Esophagus squamous epithelium (tissue), 5 donors: ENCODE results near the gene CREB5. TPM values are rescaled to one million over a fixed set of nuclear protein-coding genes. Genes with fewer than 3 reads are reported as not detected.

Experiments
- DNase-seq: peaks from one replicate; lab custom pipeline; 2025; lab: John Stamatoyannopoulos, UW
- H3K27ac ChIP-seq, 4 donors: fragments of 200-600 bp; sonication (generic); one replicate each; pipeline ENCODE4 v1.5.1; 2016 to 2019; ENCODE audit warnings: mild to moderate bottlenecking in 1 of 4
- H3K27me3 ChIP-seq, 4 donors: fragments of 200-600 bp; sonication (generic); 1 replicate in 3 of 4; 2 replicates in 1 of 4; pipeline versions ENCODE4 v1.5.1 to v1.6.0; 2017 to 2021; ENCODE audit warnings: antibody characterized with exemption in 1 of 4
- H3K36me3 ChIP-seq, 3 donors: fragments of 200-600 bp; sonication (generic); one replicate each; pipeline ENCODE4 v1.5.1; 2016 to 2019
- H3K4me1 ChIP-seq, 3 donors: fragments of 200-600 bp; sonication (generic); one replicate each; pipeline ENCODE4 v1.5.1; 2017 to 2019
- H3K4me3 ChIP-seq, 4 donors: fragments of 200-600 bp; sonication (generic); 1 replicate in 3 of 4; 2 replicates in 1 of 4; pipeline ENCODE4 v1.5.1; 2016 to 2019; ENCODE audit warnings: mild to moderate bottlenecking in 2 of 4, moderate library complexity in 1 of 4
- H3K9me3 ChIP-seq, 3 donors: fragments of 200-600 bp; sonication (generic); one replicate each; pipeline ENCODE4 v1.5.1; 2016 to 2019
- POLR2A ChIP-seq, 4 donors: fragments of 450-650 bp; IDR thresholded peaks; one replicate each; pipeline ENCODE4 v1.6.1; 2017; ENCODE audit warnings: antibody characterized with exemption in 4 of 4, mild to moderate bottlenecking in 4 of 4, moderate library complexity in 3 of 4
- WGBS, 2 donors: methylation state at CpG; one replicate each; pipeline ENCODE4 v1.1.5; 2018; 5-methylcytosine and 5-hydroxymethylcytosine counted together
- intact Hi-C: fragments of 100-400 bp; cut with DNase I; formaldehyde crosslinking; loops from one replicate; pipeline ENCODE4 v1.15.0; 2022
- total RNA-seq, 4 donors: library from RNA; depleted of rRNA; stranded (reverse); fragments of >200 nt; gene quantifications; one replicate each; pipeline ENCODE4 v1.1.0, GENCODE V29; 2016
- TF ChIP-seq, protein P1 (sequence below), 6 experiments: fragments of 450-650 bp in 4 of 6; fragments of 200-600 bp in 2 of 6; sonication (generic) in 2 of 6; IDR thresholded peaks; one replicate each; pipeline ENCODE4 v1.5.1; 2016 to 2019; ENCODE audit warnings: antibody characterized with exemption in 6 of 6, mild to moderate bottlenecking in 4 of 6, moderate library complexity in 4 of 6
- donor health status: DM: yes; HTN: yes; CAD: no.

The CREB5 gene
- total RNA-seq, 4 donors from 2014 or later = 0.30 to 5.0 (median 2.2) TPM

DNA sequence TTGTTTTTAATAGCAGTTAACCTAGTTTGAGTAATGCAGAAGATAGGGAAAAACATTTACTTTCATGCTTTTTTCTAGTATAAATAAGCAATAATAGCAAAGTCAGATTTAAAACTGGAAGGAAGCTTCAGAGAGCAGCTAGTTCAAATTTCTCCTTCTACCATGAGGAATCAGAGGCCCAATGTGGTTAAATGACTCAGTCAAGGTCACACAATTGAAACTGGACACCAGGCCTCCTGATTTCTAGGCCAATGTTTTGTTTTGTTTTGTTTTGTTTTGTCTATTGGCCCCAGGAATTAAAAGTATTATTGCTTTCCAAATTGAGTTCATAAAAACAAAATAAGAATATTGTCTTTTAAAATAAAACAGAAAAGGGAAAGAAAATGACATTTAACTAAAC lies 423.5 kb downstream of the CREB5 start:
- Histone ChIP-seq H3K9me3 (no peaks in the 10 kb centered on the region), H3K36me3 (no peaks in the 10 kb centered on the region), H3K4me3 (no peak overlapping the region), H3K4me1 (no peaks in the 10 kb centered on the region), H3K27ac (no peak overlapping the region), H3K27me3 (no peaks in the 10 kb centered on the region)
- DNase-seq = no peak
- TF ChIP-seq, protein P1, sequence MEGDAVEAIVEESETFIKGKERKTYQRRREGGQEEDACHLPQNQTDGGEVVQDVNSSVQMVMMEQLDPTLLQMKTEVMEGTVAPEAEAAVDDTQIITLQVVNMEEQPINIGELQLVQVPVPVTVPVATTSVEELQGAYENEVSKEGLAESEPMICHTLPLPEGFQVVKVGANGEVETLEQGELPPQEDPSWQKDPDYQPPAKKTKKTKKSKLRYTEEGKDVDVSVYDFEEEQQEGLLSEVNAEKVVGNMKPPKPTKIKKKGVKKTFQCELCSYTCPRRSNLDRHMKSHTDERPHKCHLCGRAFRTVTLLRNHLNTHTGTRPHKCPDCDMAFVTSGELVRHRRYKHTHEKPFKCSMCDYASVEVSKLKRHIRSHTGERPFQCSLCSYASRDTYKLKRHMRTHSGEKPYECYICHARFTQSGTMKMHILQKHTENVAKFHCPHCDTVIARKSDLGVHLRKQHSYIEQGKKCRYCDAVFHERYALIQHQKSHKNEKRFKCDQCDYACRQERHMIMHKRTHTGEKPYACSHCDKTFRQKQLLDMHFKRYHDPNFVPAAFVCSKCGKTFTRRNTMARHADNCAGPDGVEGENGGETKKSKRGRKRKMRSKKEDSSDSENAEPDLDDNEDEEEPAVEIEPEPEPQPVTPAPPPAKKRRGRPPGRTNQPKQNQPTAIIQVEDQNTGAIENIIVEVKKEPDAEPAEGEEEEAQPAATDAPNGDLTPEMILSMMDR (IDR thresholded peaks at IDR 0.05) = no peak
- no peak for TF ChIP-seq POLR2A (IDR thresholded peaks at IDR 0.05)
- intact Hi-C loops = no loop called here

DNA sequence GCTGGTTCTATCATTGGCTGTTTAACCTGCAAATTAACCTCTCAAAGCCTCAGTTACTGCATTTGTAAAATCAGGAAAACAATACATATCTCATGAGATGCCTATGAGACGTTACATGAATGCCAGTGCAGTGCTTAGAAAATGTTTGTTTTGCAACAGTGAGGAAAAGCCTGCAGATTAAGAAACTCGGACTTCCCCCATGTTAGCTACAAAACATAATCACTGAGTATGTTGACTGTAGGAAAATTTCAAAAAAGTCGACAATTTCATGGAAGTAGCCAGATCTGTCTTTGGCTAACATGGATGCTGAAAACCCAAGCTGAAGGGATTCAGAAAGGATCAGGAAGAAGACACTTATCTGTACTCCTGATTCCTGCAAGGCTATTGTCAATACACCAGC lies 424.4 kb downstream of the CREB5 start:
- Histone ChIP-seq H3K4me3 (no peak overlapping the region), H3K4me1 (no peaks in the 10 kb centered on the region), H3K27me3 (no peaks in the 10 kb centered on the region), H3K36me3 (no peaks in the 10 kb centered on the region), H3K27ac (no peak overlapping the region), H3K9me3 (no peaks in the 10 kb centered on the region)
- intact Hi-C loops = no loop called here
- no peak for DNase-seq
- TF ChIP-seq, protein P1 (IDR thresholded peaks at IDR 0.05) = no peak
- TF ChIP-seq POLR2A (IDR thresholded peaks at IDR 0.05) = no peak
- 57 to 69% methylated on average over 3 of the region's 3 CpGs for WGBS, 2 donors

DNA sequence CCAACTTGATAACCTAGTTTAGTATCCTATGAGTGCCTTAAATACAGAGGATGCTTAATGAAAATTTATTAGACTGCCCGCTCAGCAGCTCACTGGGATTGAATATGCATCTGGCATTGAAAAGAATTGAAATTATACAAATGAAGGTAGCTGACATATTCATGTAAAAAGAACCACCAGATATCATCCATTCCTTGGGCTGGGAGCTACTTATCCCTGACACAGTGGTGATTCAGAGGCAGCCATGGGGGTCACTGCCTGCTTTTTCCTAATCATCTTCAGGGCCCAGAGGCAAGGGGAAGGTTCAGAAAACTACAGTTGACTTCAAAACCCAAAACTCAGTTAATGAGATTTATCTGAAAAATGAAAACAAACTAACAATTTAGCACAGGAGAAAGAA lies 424.9 kb downstream of the CREB5 start:
- no peaks in the 10 kb centered on the region for H3K36me3 ChIP-seq
- H3K27ac ChIP-seq = no peak overlapping the region
- no peak for DNase-seq
- no peaks in the 10 kb centered on the region for H3K9me3 ChIP-seq
- H3K4me3 ChIP-seq = no peak overlapping the region
- WGBS, 2 donors = 100% methylated on average over 1 of the region's 1 CpG; no CpG with 5 or more reads in 1 of the 2 donors
- no peaks in the 10 kb centered on the region for H3K27me3 ChIP-seq
- H3K4me1 ChIP-seq = no peaks in the 10 kb centered on the region
- no peak for TF ChIP-seq POLR2A (IDR thresholded peaks at IDR 0.05)
- TF ChIP-seq, protein P1 (IDR thresholded peaks at IDR 0.05) = no peak
- intact Hi-C loops = no loop called here

DNA sequence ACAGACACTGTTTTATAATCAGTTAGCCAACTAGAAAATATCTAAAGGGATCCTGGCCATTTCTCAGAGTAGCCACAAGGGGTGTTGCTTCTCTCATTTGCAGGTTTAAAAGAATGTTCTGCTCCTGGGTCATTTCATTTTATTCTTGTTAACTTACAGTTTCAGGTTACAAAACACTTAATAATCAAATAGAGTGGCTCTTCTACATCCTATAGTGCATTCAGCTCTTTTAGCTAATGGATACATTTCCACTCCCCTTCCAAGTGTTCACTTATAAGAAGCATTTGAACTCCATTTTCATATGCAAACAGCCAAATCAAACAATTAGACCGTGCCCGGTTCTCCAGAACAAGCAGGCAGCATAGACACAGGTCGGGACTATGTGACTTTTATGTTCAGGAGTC lies 428.3 kb downstream of the CREB5 start:
- H3K36me3 ChIP-seq = no peaks in the 10 kb centered on the region
- no peaks in the 10 kb centered on the region for H3K4me1 ChIP-seq
- H3K27ac ChIP-seq = no peak overlapping the region
- TF ChIP-seq POLR2A (IDR thresholded peaks at IDR 0.05) = no peak
- TF ChIP-seq, protein P1 (IDR thresholded peaks at IDR 0.05) = peak in 4 of 6 experiments; percentile 23 to 43 (median 32)
- H3K4me3 ChIP-seq = no peak overlapping the region
- H3K27me3 ChIP-seq = no peaks in the 10 kb centered on the region
- intact Hi-C loops = no loop called here
- 59 to 68% methylated on average over 3 of the region's 3 CpGs for WGBS, 2 donors
- H3K9me3 ChIP-seq = no peaks in the 10 kb centered on the region
- no peak for DNase-seq

DNA sequence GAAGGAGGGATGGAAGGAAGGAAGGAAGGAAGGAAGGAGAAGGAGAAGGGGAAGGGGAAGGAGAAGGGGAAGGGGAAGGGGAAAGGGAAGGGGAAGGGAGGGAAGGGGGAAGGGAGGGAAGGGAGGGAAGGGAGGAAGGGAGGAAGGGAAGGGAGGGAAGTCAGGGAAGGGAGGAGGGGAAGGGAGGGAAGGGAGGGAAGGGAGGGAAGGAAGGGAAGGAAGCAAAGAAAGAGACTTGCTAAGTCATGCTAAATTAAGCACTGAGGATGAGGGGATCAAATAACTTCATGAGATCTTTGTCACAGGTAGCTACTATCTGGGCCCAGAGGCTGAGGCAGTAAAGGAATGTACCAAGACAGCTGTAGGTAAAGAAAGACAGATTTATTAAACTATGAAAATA lies 429.4 kb downstream of the CREB5 start:
- Histone ChIP-seq H3K27me3 (no peaks in the 10 kb centered on the region), H3K9me3 (no peaks in the 10 kb centered on the region), H3K4me3 (no peak overlapping the region), H3K27ac (no peak overlapping the region), H3K36me3 (no peaks in the 10 kb centered on the region), H3K4me1 (no peaks in the 10 kb centered on the region)
- DNase-seq = no peak
- TF ChIP-seq, protein P1 (IDR thresholded peaks at IDR 0.05) = no peak
- TF ChIP-seq POLR2A (IDR thresholded peaks at IDR 0.05) = no peak
- intact Hi-C loops = no loop called here
